Heart left ventricle (tissue), 16 donors: ENCODE data around the gene PIGZ. TPM values are rescaled to one million over a fixed set of nuclear protein-coding genes. Genes with fewer than 3 reads are reported as not detected.
"Not testable (repeated sequence)": the region's sequence is repeated elsewhere in the genome, so short reads cannot be mapped to it uniquely, and the experiment has no call there.

Experiments used
- ATAC-seq, 4 donors: fragments of 200-7000 bp; cut with Tn5 transposase; one replicate each; pipeline ENCODE4 v1.9.1; 2020 to 2022; ENCODE audit warnings: moderate library complexity in 4 of 4, mild to moderate bottlenecking in 3 of 4, moderate number of reproducible peaks in 1 of 4
- DNase-seq, 5 donors: peaks; one replicate each; pipeline ENCODE4 v3.0.0-alpha.2; 2020
- H3K27ac ChIP-seq, 12 donors: fragments of 200-600 bp; sonication (generic) in 4 of 12; one replicate each; pipeline versions ENCODE4 v1.5.0 to v1.8.0; 2016 to 2022; ENCODE audit warnings: mild to moderate bottlenecking in 2 of 12
- H3K27me3 ChIP-seq, 9 donors: fragments of 200-600 bp; sonication (generic) in 2 of 9; one replicate each; pipeline versions ENCODE4 v1.5.1 to v1.8.0; 2016 to 2022; ENCODE audit warnings: mild to moderate bottlenecking in 3 of 9
- H3K36me3 ChIP-seq, 9 donors: fragments of 200-600 bp; sonication (generic) in 2 of 9; one replicate each; pipeline versions ENCODE4 v1.5.0 to v1.8.0; 2018 to 2022; ENCODE audit warnings: mild to moderate bottlenecking in 2 of 9
- H3K4me1 ChIP-seq, 12 donors: fragments of 200-600 bp; sonication (generic) in 4 of 12; one replicate each; pipeline versions ENCODE4 v1.5.0 to v1.8.0; 2016 to 2022; ENCODE audit warnings: mild to moderate bottlenecking in 3 of 12
- H3K4me3 ChIP-seq, 12 donors: fragments of 200-600 bp; sonication (generic) in 4 of 12; one replicate each; pipeline versions ENCODE4 v1.5.0 to v1.8.0; 2017 to 2022; ENCODE audit warnings: mild to moderate bottlenecking in 9 of 12, moderate library complexity in 4 of 12
- H3K9me3 ChIP-seq, 12 donors: fragments of 200-600 bp; sonication (generic) in 4 of 12; one replicate each; pipeline versions ENCODE4 v1.5.0 to v1.8.0; 2016 to 2022; ENCODE audit warnings: mild to moderate bottlenecking in 1 of 12
- CTCF ChIP-seq, 12 donors: fragments of 200-600 bp; sonication (generic) in 4 of 12; IDR thresholded peaks; one replicate each; pipeline versions ENCODE4 v1.5.0 to v1.8.0; 2018 to 2022; ENCODE audit warnings: antibody characterized with exemption in 12 of 12, mild to moderate bottlenecking in 5 of 12
- POLR2A ChIP-seq, 2 donors: fragments of 450-650 bp; IDR thresholded peaks; one replicate each; pipeline ENCODE4 v1.6.1; 2017; ENCODE audit warnings: antibody characterized with exemption in 2 of 2, mild to moderate bottlenecking in 2 of 2, moderate library complexity in 2 of 2
- WGBS, 4 donors: extraction: QIAGEN DNeasy Blood & Tissue Kit in 2 of 4; methylation state at CpG; one replicate each; pipeline versions ENCODE4 v1.1.5 to v1.1.7; 2013 to 2018; 5-methylcytosine and 5-hydroxymethylcytosine counted together
- intact Hi-C, 10 donors: fragments of 100-400 bp; cut with DNase I; formaldehyde crosslinking; loops; one replicate each; pipeline versions ENCODE4 v1.11.1 to v1.14.2; 2022
- polyA plus RNA-seq, 2 donors: library from polyadenylated mRNA; stranded (reverse); fragments of 200-250 nt; gene quantifications; one replicate each; pipeline ENCODE4 v1.2.3, GENCODE V29; 2013
- total RNA-seq, 9 donors: library from RNA; depleted of rRNA in 2 of 9; stranded (reverse); fragments of >200 nt in 2 of 9; fragmentation: NEBNext Ultra II Directional in 3 of 9; extraction: Animal tissue kit (Norgen Biotek cat#: 25700) in 3 of 9; gene quantifications; one replicate each; pipeline versions ENCODE4 v1.1.0 to v1.2.4, GENCODE V29; 2016 to 2023
- donor health status: ischemic (EF 13 %, LVEDD 7.1; RV severe dilation, severe dysfunction).
- donor health status: healthy with polysubstance abuse.
- donor health status: DM: no; HTN: yes; CAD: no.
- donor health status: DM: no; HTN: no; CAD: no.
- donor health status: ischemic (EF 25% LVEDD 6.9; RV normal size, moderate dysfunction).
- donor health status: ischemic (EF 25% LVEDD 5.7; RV mildly dilated, moderate dysfunction).
- donor health status: healthy.
- donor health status: DM: yes; HTN: yes; CAD: no.
- donor health status: ischemic (EF 35%, LVEDD 5.7; RV mildly dilated, moderate dysfunction).
- donor health status: nonischemic (EF 11% LVEDD 7.7; RV severe dilation, severe dysfunction).
- donor health status: DM: yes; HTN: yes; CAD: no.
- donor health status: PGD.
- donor health status: ischemic (EF 29% LVEDD 5.4; RV normal size, mild dysfunction).
- donor health status: nonischemic (EF 23%, LVEDD 6.1; RV moderate dilation, normal function).

PIGZ gene
- total and polyA plus RNA-seq, 11 donors, result 2.3 to 8.0 (median 5.9) TPM

- intact Hi-C loops, result loop anchor here in 1 of 10 donors (10.0 kb wide), 1 partner anchor 212 kb away; the partner anchor contains the start of gene PAK2
These were observed 21.3 kb downstream of the PIGZ start for GRCh38 chr3:196947136-196947859.

GRCh38 chr3:196944037-196944790 lies 24.4 kb downstream of the PIGZ start:
- intact Hi-C loops, result loop anchor here in 4 of 10 donors (5.0 to 10.0 kb wide), 2 partner anchors 77 to 209 kb away; partner anchors contain the start of genes SENP5 (in 3 of the 4) and PAK2 (in 1 of the 4)

More at GRCh38 chr3:196947136-196947859, 21.3 kb downstream of the PIGZ start:
- no peak for DNase-seq
- no peak for TF ChIP-seq POLR2A (IDR thresholded peaks at IDR 0.05)
- no peak for TF ChIP-seq CTCF (IDR thresholded peaks at IDR 0.05)
- Histone ChIP-seq H3K4me3 (no peak overlapping the region), H3K9me3 (no peaks in the 10 kb centered on the region), H3K27me3 (no peaks in the 10 kb centered on the region), H3K4me1 (peaks cover 3 to 18% (median 10%) of the 10 kb centered on the region in 12 donors), H3K36me3 (peaks cover 0 to 20% (median 8%) of the 10 kb centered on the region in 9 donors), H3K27ac (no peak overlapping the region)
- ATAC-seq, result no peak
- 83 to 90% (median 87%) methylated on average over 10 of the region's 10 CpGs for WGBS, 4 donors

GRCh38 chr3:196942915-196943277 lies 25.7 kb downstream of the PIGZ start:
- 0% methylated on average over 2 to 25 of the region's 25 CpGs for WGBS, 4 donors
- no peak for TF ChIP-seq POLR2A (IDR thresholded peaks at IDR 0.05)
- TF ChIP-seq CTCF (IDR thresholded peaks at IDR 0.05), result no peak
- Histone ChIP-seq H3K9me3 (no peaks in the 10 kb centered on the region), H3K4me3 (peak overlapping the region; percentile 70 to 100 (median 96)), H3K4me1 (peaks cover 4 to 38% (median 22%) of the 10 kb centered on the region in 12 donors), H3K36me3 (peaks cover 0 to 38% (median 24%) of the 10 kb centered on the region in 9 donors), H3K27ac (peak overlapping the region; percentile 63 to 98 (median 91)), H3K27me3 (no peaks in the 10 kb centered on the region)
- ATAC-seq, result peak in 1 of 4 donors; percentile 11
- peak in 1 of 5 donors; percentile 39 for DNase-seq
- intact Hi-C loops, result loop anchor here in 6 of 10 donors (1.0 to 10.0 kb wide), 5 partner anchors 26 to 208 kb away; partner anchors contain the start of genes SENP5 (in 6 of the 6), PIGZ (in 2 of the 6) and PAK2 (in 1 of the 6)

More at GRCh38 chr3:196944037-196944790, 24.4 kb downstream of the PIGZ start:
- not testable (repeated sequence) for H3K27me3 ChIP-seq, ATAC-seq, H3K9me3 ChIP-seq, H3K27ac ChIP-seq, DNase-seq
- Histone ChIP-seq H3K4me3 (peak overlapping the region in 3 of 12 donors; percentile 70 to 95 (median 92)), H3K36me3 (peaks cover 0 to 25% (median 10%) of the 10 kb centered on the region in 9 donors), H3K4me1 (peaks cover 4 to 38% (median 22%) of the 10 kb centered on the region in 12 donors)
- 70 to 76% (median 73%) methylated on average over 14 of the region's 14 CpGs for WGBS, 4 donors

- H3K27me3 ChIP-seq, result no peaks in the 10 kb centered on the region
These were observed 26.3 kb downstream of the PIGZ start, which contains the start of gene NCBP2 for GRCh38 chr3:196942226-196942914. Gene NCBP2 (minus strand): TSS chr3:196942528. CDS start chr3:196942503, 25 bp downstream.

More at GRCh38 chr3:196942226-196942914, 26.3 kb downstream of the PIGZ start, which contains the start of gene NCBP2:
- Histone ChIP-seq H3K4me1 (peaks cover 4 to 38% (median 22%) of the 10 kb centered on the region in 12 donors), H3K4me3 (peak within 1 kb of the TSS; percentile 70 to 100 (median 96)), H3K27ac (peak within 1 kb of the TSS; percentile 63 to 98 (median 91)), H3K36me3 (peaks cover 0 to 43% (median 29%) of the 10 kb centered on the region in 9 donors), H3K9me3 (no peaks in the 10 kb centered on the region)
- intact Hi-C loops, result loop anchor here in 6 of 10 donors (1.0 to 10.0 kb wide), 5 partner anchors 26 to 208 kb away; partner anchors contain the start of genes SENP5 (in 6 of the 6), PIGZ (in 2 of the 6) and PAK2 (in 1 of the 6)
- WGBS, 4 donors, result 0% methylated on average over 10 to 77 of the region's 77 CpGs
- DNase-seq (peak; percentile 99 to 100 (median 99)), ATAC-seq (peak; percentile 96 to 98 (median 96))
- TF ChIP-seq POLR2A (IDR thresholded peaks at IDR 0.05) (peak; percentile 52 to 83), CTCF (IDR thresholded peaks at IDR 0.05) (peak; percentile 26 to 76 (median 60))
